PC-9 (cell line): ENCODE results near the gene SDR39U1.

Source experiments
- CTCF ChIP-seq: fragments of 200-600 bp; sonication (generic); conservative IDR thresholded peaks from 2 replicates; pipeline ENCODE4 v1.6.1; 2017; ENCODE audit warnings: mixed run types, antibody characterized with exemption, mild to moderate bottlenecking, moderate library complexity
- EZH2 ChIP-seq: fragments of 200-600 bp; sonication (generic); IDR thresholded peaks from 2 replicates; pipeline ENCODE4 v1.8.0; 2017; ENCODE audit warnings: antibody characterized with exemption, low read depth

GRCh38 chr14:24442240-24443052 is at the start of gene SDR39U1:
- no peak for TF ChIP-seq CTCF
- no peak for TF ChIP-seq EZH2
